Cardiac muscle cell (in vitro differentiated cells and primary cell): ENCODE results near the gene FPR2. TPM values are rescaled to one million over a fixed set of nuclear protein-coding genes. Genes with fewer than 3 reads are reported as not detected.

Source experiments
- DNase-seq, 2 donors: peaks; one replicate each; pipeline versions ENCODE4 v3.0.0 to v3.0.0-alpha.2; 2010 to 2017; ENCODE audit warnings: low read depth in 1 of 2, low spot score in 1 of 2
- H3K27ac ChIP-seq: fragments of 200-600 bp; sonication (generic); 2 replicates; pipeline ENCODE4 v1.5.1; 2016
- H3K27me3 ChIP-seq: fragments of 200-600 bp; sonication (generic); 2 replicates; pipeline ENCODE4 v1.6.0; 2016; ENCODE audit warnings: control low read depth
- H3K36me3 ChIP-seq: fragments of 200-600 bp; sonication (generic); 2 replicates; pipeline ENCODE4 v1.5.1; 2016; ENCODE audit warnings: control low read depth
- H3K4me1 ChIP-seq: fragments of 200-600 bp; sonication (generic); 2 replicates; pipeline ENCODE4 v1.8.1; 2017; ENCODE audit warnings: low read depth, mild to moderate bottlenecking, mixed run types
- H3K4me3 ChIP-seq: fragments of 200-600 bp; sonication (generic); 2 replicates; pipeline ENCODE4 v1.5.1; 2016; ENCODE audit warnings: mild to moderate bottlenecking
- H3K9me3 ChIP-seq: fragments of 200-600 bp; sonication (generic); 2 replicates; pipeline ENCODE4 v1.5.1; 2017; ENCODE audit warnings: low read depth, mild to moderate bottlenecking, control low read depth
- CTCF ChIP-seq: IDR thresholded peaks from 2 replicates; pipeline ENCODE4 v1.5.1; 2012; ENCODE audit warnings: low read depth, mild to moderate bottlenecking, low read length
- polyA plus RNA-seq: library from polyadenylated mRNA; unstranded; fragments of >200 nt; fragmentation: Nextera tagmentation; extraction: Ambion mirVana; gene quantifications from 2 replicates; pipeline ENCODE4 v1.2.1, GENCODE V29; 2016
- total RNA-seq: library from RNA; depleted of rRNA; stranded (reverse); fragments of >200 nt; gene quantifications from 2 replicates; pipeline ENCODE4 v1.2.3, GENCODE V29; 2016

The FPR2 gene
- total and polyA plus RNA-seq, 2 experiments from 2014 or later, result not detected

- Histone ChIP-seq H3K27me3 (no peaks in the 10 kb centered on the region), H3K4me3 (no peak overlapping the region), H3K27ac (no peak overlapping the region), H3K4me1 (no peaks in the 10 kb centered on the region), H3K9me3 (no peaks in the 10 kb centered on the region), H3K36me3 (no peaks in the 10 kb centered on the region)
- peak; percentile 28 for TF ChIP-seq CTCF
- DNase-seq, result peak in 1 of 2 donors; percentile 100
Observed at GRCh38 chr19:51799034-51799773, 38.2 kb downstream of the FPR2 start.

GRCh38 chr19:51799774-51800472 lies 38.9 kb downstream of the FPR2 start:
- no peaks in the 10 kb centered on the region for H3K27me3 ChIP-seq
- no peak for DNase-seq
- no peaks in the 10 kb centered on the region for H3K36me3 ChIP-seq
- no peak overlapping the region for H3K4me3 ChIP-seq
- no peak for TF ChIP-seq CTCF
- no peaks in the 10 kb centered on the region for H3K9me3 ChIP-seq
- no peak overlapping the region for H3K27ac ChIP-seq
- no peaks in the 10 kb centered on the region for H3K4me1 ChIP-seq

- no peaks in the 10 kb centered on the region for H3K27me3 ChIP-seq
- no peaks in the 10 kb centered on the region for H3K4me1 ChIP-seq
- H3K4me3 ChIP-seq, result no peak overlapping the region
- H3K27ac ChIP-seq, result no peak overlapping the region
- DNase-seq, result peak in 1 of 2 donors; percentile 99
- no peaks in the 10 kb centered on the region for H3K9me3 ChIP-seq
- no peak for TF ChIP-seq CTCF
- no peaks in the 10 kb centered on the region for H3K36me3 ChIP-seq
Observed at GRCh38 chr19:51800473-51801244, 39.7 kb downstream of the FPR2 start.

DNA sequence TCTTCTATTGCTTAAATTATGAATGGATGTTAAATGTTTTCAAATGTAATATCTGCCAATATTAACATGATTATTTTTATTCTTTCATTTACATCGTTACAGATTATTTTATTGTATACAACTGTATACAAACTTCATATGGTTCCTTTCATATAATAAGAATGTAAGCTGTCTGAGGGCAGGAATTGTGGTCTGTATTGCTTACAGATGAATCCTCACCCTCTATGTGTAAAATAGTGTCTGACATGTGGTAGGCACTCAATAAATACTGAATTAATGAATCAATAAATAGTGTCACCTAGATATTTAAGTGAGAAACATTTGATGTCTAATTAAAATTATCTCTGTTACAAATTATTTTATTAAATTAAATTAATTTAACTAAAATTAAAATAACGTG lies 41.8 kb downstream of the FPR2 start:
- no peak overlapping the region for H3K27ac ChIP-seq
- no peaks in the 10 kb centered on the region for H3K4me1 ChIP-seq
- DNase-seq, result no peak
- TF ChIP-seq CTCF, result no peak
- no peaks in the 10 kb centered on the region for H3K27me3 ChIP-seq
- no peaks in the 10 kb centered on the region for H3K9me3 ChIP-seq
- no peaks in the 10 kb centered on the region for H3K36me3 ChIP-seq
- no peak overlapping the region for H3K4me3 ChIP-seq

- Histone ChIP-seq H3K27me3 (no peaks in the 10 kb centered on the region), H3K9me3 (no peaks in the 10 kb centered on the region), H3K27ac (no peak overlapping the region)
Observed at GRCh38 chr19:51803519-51803918, 42.5 kb downstream of the FPR2 start.

More at GRCh38 chr19:51803519-51803918, 42.5 kb downstream of the FPR2 start:
- Histone ChIP-seq H3K36me3 (no peaks in the 10 kb centered on the region), H3K4me3 (no peak overlapping the region), H3K4me1 (no peaks in the 10 kb centered on the region)
- no peak for TF ChIP-seq CTCF
- no peak for DNase-seq
